ENCODE measurements around the gene ANKRD52. TPM values are rescaled to one million over a fixed set of nuclear protein-coding genes. Genes with fewer than 3 reads are reported as not detected.

ANKRD52 gene
- total and polyA plus RNA-seq, 12 donors, result 8.4 to 86.8 (median 28.7) TPM

GRCh38 chr12:56237552-56237951 is 20.6 kb downstream of the ANKRD52 start:
- peaks cover 10 to 19% of the 10 kb centered on the region in 2 donors for H3K4me1 ChIP-seq (replicated peaks in 1 of 2)
- intact Hi-C loops (cut with DNase I), result no loop called here
- DNase-seq, result no peak
- H3K9me3 ChIP-seq (replicated peaks in 1 of 3), result no peaks in the 10 kb centered on the region
- no peak overlapping the region for H3K4me3 ChIP-seq
- peaks cover 0 to 35% of the 10 kb centered on the region in 2 donors for H3K36me3 ChIP-seq (replicated peaks in 1 of 2)
- 83 to 90% (median 85%) methylated on average over 11 of the region's 11 CpGs for WGBS, 4 donors
- no peak overlapping the region for H3K27ac ChIP-seq
- H3K27me3 ChIP-seq, result no peaks in the 10 kb centered on the region
- no peak for TF ChIP-seq POLR2A (IDR thresholded peaks at IDR 0.05)
- no peak for TF ChIP-seq CTCF (IDR thresholded peaks at IDR 0.05)

GRCh38 chr12:56236985-56237384 is 21.2 kb downstream of the ANKRD52 start:
- TF ChIP-seq POLR2A (IDR thresholded peaks at IDR 0.05) (no peak), CTCF (IDR thresholded peaks at IDR 0.05) (no peak)
- peaks cover 5 to 14% of the 10 kb centered on the region in 2 donors for H3K4me1 ChIP-seq (replicated peaks in 1 of 2)
- H3K27me3 ChIP-seq, result no peaks in the 10 kb centered on the region
- intact Hi-C loops (cut with DNase I), result no loop called here
- DNase-seq, result no peak
- no peak overlapping the region for H3K4me3 ChIP-seq
- WGBS, 4 donors, result 69 to 91% (median 82%) methylated on average over 2 to 5 of the region's 5 CpGs
- H3K36me3 ChIP-seq (replicated peaks in 1 of 2), result peaks cover 0 to 30% of the 10 kb centered on the region in 2 donors
- H3K9me3 ChIP-seq (replicated peaks in 1 of 3), result no peaks in the 10 kb centered on the region
- H3K27ac ChIP-seq, result no peak overlapping the region

GRCh38 chr12:56236091-56236490 is 22.1 kb downstream of the ANKRD52 start:
- Histone ChIP-seq H3K27ac (no peak overlapping the region), H3K27me3 (no peaks in the 10 kb centered on the region), H3K36me3 (replicated peaks in 1 of 2) (peaks cover 0 to 21% of the 10 kb centered on the region in 2 donors), H3K4me1 (replicated peaks in 1 of 2) (peaks cover 0 to 5% of the 10 kb centered on the region in 2 donors), H3K9me3 (replicated peaks in 1 of 3) (no peaks in the 10 kb centered on the region), H3K4me3 (no peak overlapping the region)
- intact Hi-C loops (cut with DNase I), result no loop called here
- TF ChIP-seq CTCF (IDR thresholded peaks at IDR 0.05), result no peak
- TF ChIP-seq POLR2A (IDR thresholded peaks at IDR 0.05), result no peak
- 95 to 97% (median 97%) methylated on average over 6 of the region's 6 CpGs for WGBS, 4 donors
- no peak for DNase-seq

GRCh38 chr12:56234746-56235436 is 23.3 kb downstream of the ANKRD52 start:
- no peak for DNase-seq
- H3K27me3 ChIP-seq, result no peaks in the 10 kb centered on the region
- no peak overlapping the region for H3K4me3 ChIP-seq
- H3K36me3 ChIP-seq (replicated peaks in 1 of 2), result peaks cover 0 to 9% of the 10 kb centered on the region in 2 donors
- no peaks in the 10 kb centered on the region for H3K4me1 ChIP-seq (replicated peaks in 1 of 2)
- TF ChIP-seq CTCF (IDR thresholded peaks at IDR 0.05) (no peak), POLR2A (IDR thresholded peaks at IDR 0.05) (no peak)
- no peak overlapping the region for H3K27ac ChIP-seq
- no peaks in the 10 kb centered on the region for H3K9me3 ChIP-seq (replicated peaks in 1 of 3)
- intact Hi-C loops (cut with DNase I), result no loop called here
- 72 to 81% (median 78%) methylated on average over 8 to 16 of the region's 16 CpGs for WGBS, 4 donors
